NCI-H2029 (cell line): ENCODE data around the gene CRYBG2.
"Not testable (repeated sequence)": the region's sequence is repeated elsewhere in the genome, so short reads cannot be mapped to it uniquely, and the experiment has no call there.

Source experiments
- DNase-seq: peaks from one replicate; lab custom pipeline; 2025; lab: John Stamatoyannopoulos, UW

CRYBG2 gene

GRCh38 chr1:26350701-26351589, 3.0 kb downstream of the CRYBG2 start:
- no peak for DNase-seq

GRCh38 chr1:26350343-26350700, 3.6 kb downstream of the CRYBG2 start:
- no peak for DNase-seq

- DNase-seq, result no peak
Measured at GRCh38 chr1:26349877-26350244, 4.1 kb downstream of the CRYBG2 start.

- no peak for DNase-seq
Measured at GRCh38 chr1:26349188-26349876, 4.6 kb downstream of the CRYBG2 start.

- no peak for DNase-seq
Measured at GRCh38 chr1:26346274-26347033, 7.5 kb downstream of the CRYBG2 start.

- DNase-seq, result no peak
Measured at GRCh38 chr1:26345718-26346117, 8.2 kb downstream of the CRYBG2 start.

- no peak for DNase-seq
Measured at GRCh38 chr1:26344147-26344920, 9.6 kb downstream of the CRYBG2 start.

- no peak for DNase-seq
Measured at GRCh38 chr1:26340047-26340481, 13.9 kb downstream of the CRYBG2 start.

- no peak for DNase-seq
Measured at GRCh38 chr1:26338670-26339069, 15.3 kb downstream of the CRYBG2 start.

GRCh38 chr1:26337625-26338024, 16.3 kb downstream of the CRYBG2 start:
- DNase-seq, result no peak

- no peak for DNase-seq
Measured at GRCh38 chr1:26337206-26337535, 16.8 kb downstream of the CRYBG2 start.

- DNase-seq, result peak; percentile 80
Measured at GRCh38 chr1:26336477-26337205, 17.3 kb downstream of the CRYBG2 start.

- DNase-seq, result no peak
Measured at GRCh38 chr1:26335774-26336476, 18.0 kb downstream of the CRYBG2 start.

- not testable (repeated sequence) for DNase-seq
Measured at GRCh38 chr1:26333312-26333711, 20.6 kb downstream of the CRYBG2 start.

- DNase-seq, result no peak
Measured at GRCh38 chr1:26330276-26330675, 23.7 kb downstream of the CRYBG2 start.

GRCh38 chr1:26329380-26329779, 24.6 kb downstream of the CRYBG2 start:
- DNase-seq, result not testable (repeated sequence)

- DNase-seq, result no peak
Measured at GRCh38 chr1:26328597-26328996, 25.3 kb downstream of the CRYBG2 start.

GRCh38 chr1:26327956-26328362, 26.0 kb downstream of the CRYBG2 start:
- no peak for DNase-seq

GRCh38 chr1:26324550-26324949, 29.4 kb downstream of the CRYBG2 start:
- no peak for DNase-seq

GRCh38 chr1:26323382-26323781, 30.5 kb downstream of the CRYBG2 start:
- DNase-seq, result no peak

GRCh38 chr1:26322042-26322331, 31.9 kb downstream of the CRYBG2 start:
- DNase-seq, result no peak
